HG02642 (cell line): Measurements from ENCODE around the gene CAB39L.

Source experiments
- ATAC-seq: cut with Tn5 transposase; IDR thresholded peaks from one replicate; pipeline ENCODE4 v1.9.1; 2021; ENCODE audit warnings: mild to moderate bottlenecking; ENCODE audit not compliant: unreplicated experiment, poor library complexity

The CAB39L gene

GRCh38 chr13:49443704-49444523, at the start of gene CAB39L, which contains the start of gene SETDB2:
Gene CAB39L (minus strand): TSS chr13:49444064. CDS start chr13:49382910, 61,154 bp downstream.
Gene SETDB2 (plus strand): TSS chr13:49444274. CDS start chr13:49451894, 7,620 bp downstream.
- peak; percentile 96 for ATAC-seq

GRCh38 chr13:49488563-49488962, 44.7 kb upstream of the CAB39L start:
- no peak for ATAC-seq

- no peak for ATAC-seq
Observed at GRCh38 chr13:49481788-49482187, 37.9 kb upstream of the CAB39L start.

- no peak for ATAC-seq
Observed at GRCh38 chr13:49476529-49476928, 32.7 kb upstream of the CAB39L start.

- ATAC-seq: no peak
Observed at GRCh38 chr13:49472186-49472585, 28.3 kb upstream of the CAB39L start.

GRCh38 chr13:49466292-49466838, 22.5 kb upstream of the CAB39L start:
- ATAC-seq: no peak

GRCh38 chr13:49464621-49465325, 20.9 kb upstream of the CAB39L start:
- ATAC-seq: no peak

GRCh38 chr13:49464085-49464484, 20.2 kb upstream of the CAB39L start:
- no peak for ATAC-seq

GRCh38 chr13:49459580-49459979, 15.7 kb upstream of the CAB39L start:
- no peak for ATAC-seq

GRCh38 chr13:49457221-49457620, 13.4 kb upstream of the CAB39L start:
- ATAC-seq: no peak

- no peak for ATAC-seq
Observed at GRCh38 chr13:49456156-49456555, 12.3 kb upstream of the CAB39L start.

GRCh38 chr13:49455007-49455398, 11.1 kb upstream of the CAB39L start:
- no peak for ATAC-seq

GRCh38 chr13:49454388-49455006, 10.6 kb upstream of the CAB39L start:
- peak; percentile 90 for ATAC-seq

- ATAC-seq: no peak
Observed at GRCh38 chr13:49453465-49453864, 9.6 kb upstream of the CAB39L start.

- no peak for ATAC-seq
Observed at GRCh38 chr13:49452725-49453457, 9.0 kb upstream of the CAB39L start.

GRCh38 chr13:49450105-49450819, 6.4 kb upstream of the CAB39L start:
- no peak for ATAC-seq

GRCh38 chr13:49448753-49449152, 4.9 kb upstream of the CAB39L start:
- no peak for ATAC-seq

- no peak for ATAC-seq
Observed at GRCh38 chr13:49446473-49446872, 2.6 kb upstream of the CAB39L start.
